ENCODE results near the gene PRKACA.
A peak's percentile ranks its signal among the peaks of the same experiment; 100 is the strongest.

PRKACA gene

GRCh38 chr19:14117668-14118164 is at the start of gene PRKACA:
TSS of gene PRKACA (minus strand) at chr19:14117762. CDS start at chr19:14117547, 215 bp downstream.
- DNase-seq (ENCODE audit: low read depth) = peak; percentile 99

GRCh38 chr19:14166999-14167575 is 49.5 kb upstream of the PRKACA start:
- DNase-seq (ENCODE audit: low read depth) = no peak

- DNase-seq (ENCODE audit: low read depth) = no peak
Measured at GRCh38 chr19:14165990-14166830, 48.6 kb upstream of the PRKACA start.

- no peak for DNase-seq (ENCODE audit: low read depth)
Measured at GRCh38 chr19:14164724-14165493, 47.3 kb upstream of the PRKACA start.

GRCh38 chr19:14164082-14164481 is 46.5 kb upstream of the PRKACA start:
- no peak for DNase-seq (ENCODE audit: low read depth)

GRCh38 chr19:14162871-14163297 is 45.3 kb upstream of the PRKACA start:
- no peak for DNase-seq (ENCODE audit: low read depth)

GRCh38 chr19:14161305-14161704 is 43.7 kb upstream of the PRKACA start:
- DNase-seq (ENCODE audit: low read depth) = no peak

- DNase-seq (ENCODE audit: low read depth) = no peak
Measured at GRCh38 chr19:14160017-14160703, 42.6 kb upstream of the PRKACA start.

- no peak for DNase-seq (ENCODE audit: low read depth)
Measured at GRCh38 chr19:14159059-14159458, 41.5 kb upstream of the PRKACA start.

- no peak for DNase-seq (ENCODE audit: low read depth)
Measured at GRCh38 chr19:14158276-14159023, 40.9 kb upstream of the PRKACA start.

GRCh38 chr19:14156971-14157717 is 39.6 kb upstream of the PRKACA start:
- no peak for DNase-seq (ENCODE audit: low read depth)

- no peak for DNase-seq (ENCODE audit: low read depth)
Measured at GRCh38 chr19:14156122-14156521, 38.6 kb upstream of the PRKACA start.

- no peak for DNase-seq (ENCODE audit: low read depth)
Measured at GRCh38 chr19:14155371-14155770, 37.8 kb upstream of the PRKACA start.

- no peak for DNase-seq (ENCODE audit: low read depth)
Measured at GRCh38 chr19:14152713-14153112, 35.2 kb upstream of the PRKACA start.

GRCh38 chr19:14150770-14151661 is 33.5 kb upstream of the PRKACA start:
- DNase-seq (ENCODE audit: low read depth) = no peak

- DNase-seq (ENCODE audit: low read depth) = no peak
Measured at GRCh38 chr19:14150041-14150769, 32.6 kb upstream of the PRKACA start.

- DNase-seq (ENCODE audit: low read depth) = peak; percentile 28
Measured at GRCh38 chr19:14149509-14149994, 32.0 kb upstream of the PRKACA start.

- no peak for DNase-seq (ENCODE audit: low read depth)
Measured at GRCh38 chr19:14148751-14149410, 31.3 kb upstream of the PRKACA start.

Measured in activated T-cell treated with anti-CD3 and anti-CD28 coated beads for 24 hours (primary cell).